IPS DF 19.7 (cell line): ENCODE measurements around the gene HAND2.

Experiments used
- DNase-seq: peaks from one replicate; pipeline ENCODE4 v3.0.0-alpha.2; 2013; ENCODE audit warnings: low read depth, low spot score

Gene HAND2

GRCh38 chr4:173529477-173530325 is at the start of gene HAND2:
HAND2 (minus strand) TSS chr4:173530229; CDS start chr4:173529289, 940 bp downstream.
- no peak for DNase-seq

GRCh38 chr4:173578956-173579355 is 48.9 kb upstream of the HAND2 start:
- no peak for DNase-seq

DNA sequence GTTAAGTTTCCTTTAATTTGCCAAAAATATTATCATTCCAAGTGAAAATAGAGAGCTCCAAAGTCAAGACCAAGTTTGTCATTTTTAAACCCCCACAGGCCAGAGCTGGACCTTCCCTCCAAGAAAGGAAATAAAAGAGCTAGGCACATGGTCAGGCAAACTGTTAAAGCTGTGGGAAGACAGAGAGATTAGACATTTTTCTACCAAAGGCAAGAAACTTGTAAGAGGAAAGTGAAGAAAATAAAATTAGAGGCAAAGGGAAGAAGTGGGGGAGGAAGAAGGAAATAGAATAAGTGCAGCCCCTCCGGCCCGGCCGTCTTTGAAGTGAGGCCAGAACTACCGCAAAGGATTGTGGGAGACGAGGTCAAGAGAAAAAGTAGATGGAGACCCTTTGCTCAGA is 47.9 kb upstream of the HAND2 start:
- no peak for DNase-seq

- DNase-seq: no peak
Measured at GRCh38 chr4:173575482-173576152, 45.6 kb upstream of the HAND2 start.

DNA sequence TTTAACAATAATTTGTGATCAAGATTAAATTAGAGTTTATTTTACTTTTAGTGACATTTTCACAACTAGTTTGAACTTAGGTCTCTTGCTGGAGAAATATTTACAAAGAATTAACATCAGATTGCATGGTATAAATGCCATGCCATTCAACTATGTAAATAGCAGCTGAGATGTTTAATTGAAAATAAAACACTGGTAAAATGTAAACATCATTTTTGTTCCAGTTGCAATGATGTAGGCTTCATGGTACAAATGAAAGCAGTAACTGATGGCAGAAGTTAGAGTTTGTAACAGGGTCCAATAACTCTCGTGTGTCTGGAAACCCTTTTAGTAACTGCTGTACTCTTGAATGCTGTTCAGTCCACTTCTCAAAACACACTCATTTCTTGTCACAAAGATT is 43.7 kb upstream of the HAND2 start:
- DNase-seq: no peak

DNA sequence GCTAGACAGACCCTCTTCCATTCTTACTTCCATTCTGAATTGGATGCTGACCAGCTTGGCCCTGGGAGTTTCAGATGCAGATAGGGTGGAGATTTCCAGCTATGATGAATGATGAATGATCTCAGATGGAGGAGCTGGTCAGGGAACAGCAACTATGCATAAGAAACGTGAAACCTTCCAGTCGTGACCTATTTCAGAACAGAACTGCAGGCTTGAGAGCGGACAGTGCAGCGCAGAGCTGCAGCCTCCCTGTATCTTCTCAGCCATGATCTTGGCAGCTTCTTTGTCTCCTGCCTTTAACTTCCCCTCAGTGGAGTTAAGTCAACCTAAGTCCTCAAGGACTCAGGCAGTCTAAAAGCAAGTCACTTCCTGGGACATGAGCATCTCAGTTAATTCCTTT is 43.3 kb upstream of the HAND2 start:
- DNase-seq: no peak

DNA sequence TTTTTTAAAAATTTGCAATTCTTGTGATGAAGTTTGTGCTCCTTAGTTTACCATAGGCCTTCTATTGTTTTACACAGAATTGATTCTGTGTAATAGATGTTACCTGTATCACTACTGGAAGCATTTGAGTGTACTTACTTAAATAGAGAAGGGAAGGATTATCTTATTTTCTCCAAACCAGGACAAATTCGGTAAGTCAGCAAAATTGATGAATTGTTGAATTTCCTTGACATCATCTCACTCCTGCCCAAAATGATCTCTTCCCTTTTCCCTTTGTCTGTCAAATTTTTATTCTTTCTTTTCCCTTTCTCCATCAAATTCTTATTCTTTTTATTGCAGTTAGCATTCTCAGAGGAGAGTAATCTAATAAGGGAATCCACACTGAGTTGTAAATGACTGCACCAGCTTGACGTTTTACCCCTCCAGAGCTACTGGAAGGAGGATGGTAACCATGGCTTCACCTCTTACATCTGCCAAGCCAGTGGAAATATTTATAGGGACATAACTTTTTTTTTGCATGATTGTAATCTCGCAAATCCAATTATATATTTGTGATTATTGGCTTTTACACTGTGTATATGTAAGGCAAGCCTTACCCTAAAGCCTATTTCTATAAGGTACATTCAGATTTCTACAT is 42.6 kb upstream of the HAND2 start:
- DNase-seq: no peak

GRCh38 chr4:173571620-173572019 is 41.6 kb upstream of the HAND2 start:
- no peak for DNase-seq

DNA sequence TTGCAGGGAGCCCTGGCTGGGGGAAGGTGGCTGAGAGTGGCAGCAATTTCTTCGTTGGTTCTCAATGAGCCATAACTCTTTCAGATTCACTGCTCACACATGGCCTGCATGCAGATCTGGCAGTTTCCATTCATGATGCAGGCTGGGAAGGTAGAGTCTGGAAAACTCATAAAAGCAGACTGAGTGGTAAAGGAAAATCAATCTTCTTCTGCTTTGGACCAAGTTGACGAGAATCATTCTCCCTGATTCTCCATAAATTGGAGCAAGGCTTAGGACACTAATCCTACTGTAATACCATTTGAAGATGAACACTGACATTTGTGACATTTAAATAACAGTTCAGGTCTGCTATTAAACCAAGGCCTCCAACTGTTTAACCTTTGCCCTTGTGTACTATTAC is 35.3 kb upstream of the HAND2 start:
- DNase-seq: no peak

- DNase-seq: no peak
Measured at GRCh38 chr4:173564461-173564860, 34.4 kb upstream of the HAND2 start.

- no peak for DNase-seq
Measured at GRCh38 chr4:173560896-173561295, 30.9 kb upstream of the HAND2 start.

GRCh38 chr4:173556398-173557131 is 26.5 kb upstream of the HAND2 start:
- DNase-seq: no peak

GRCh38 chr4:173547889-173548288 is 17.9 kb upstream of the HAND2 start:
- DNase-seq: no peak

GRCh38 chr4:173546776-173547175 is 16.7 kb upstream of the HAND2 start:
- DNase-seq: no peak

DNA sequence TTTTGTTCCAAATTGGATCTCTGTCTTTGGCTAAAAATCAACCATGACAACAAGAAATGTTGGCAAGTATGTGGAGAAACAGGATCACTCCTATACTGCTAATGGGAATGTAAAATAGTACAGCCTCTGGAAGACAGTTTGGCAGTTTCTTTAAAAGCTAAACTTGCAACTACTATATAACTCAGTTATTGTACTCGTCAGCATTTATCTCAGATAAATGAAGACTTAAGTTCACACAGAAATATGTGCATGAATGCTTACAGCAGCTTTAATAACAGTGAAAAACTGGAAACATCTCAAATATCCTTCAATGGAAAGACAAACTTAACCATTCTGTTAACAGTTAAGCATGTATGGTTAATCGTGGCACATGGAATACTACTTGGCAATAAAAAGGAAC is 15.4 kb upstream of the HAND2 start:
- DNase-seq: no peak

DNA sequence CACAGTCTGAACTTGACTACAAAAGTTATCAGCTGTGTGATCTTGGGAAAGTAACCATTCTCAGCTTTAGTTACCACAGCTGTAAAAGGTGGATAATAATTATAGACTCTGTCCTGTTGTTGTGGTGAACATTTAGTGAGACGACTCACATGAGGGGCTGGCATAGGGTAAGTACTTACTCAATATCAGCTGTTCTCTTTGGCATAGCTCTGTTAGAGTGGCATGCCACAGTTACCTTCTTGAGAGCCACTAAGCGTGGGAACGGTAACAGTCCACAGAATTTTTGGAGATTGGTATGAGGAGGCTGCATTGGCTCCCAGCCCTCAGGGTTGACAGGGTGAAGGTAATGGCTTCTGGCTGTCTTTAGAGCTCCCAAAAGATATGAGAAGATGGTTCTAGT is 13.2 kb upstream of the HAND2 start:
- no peak for DNase-seq

DNA sequence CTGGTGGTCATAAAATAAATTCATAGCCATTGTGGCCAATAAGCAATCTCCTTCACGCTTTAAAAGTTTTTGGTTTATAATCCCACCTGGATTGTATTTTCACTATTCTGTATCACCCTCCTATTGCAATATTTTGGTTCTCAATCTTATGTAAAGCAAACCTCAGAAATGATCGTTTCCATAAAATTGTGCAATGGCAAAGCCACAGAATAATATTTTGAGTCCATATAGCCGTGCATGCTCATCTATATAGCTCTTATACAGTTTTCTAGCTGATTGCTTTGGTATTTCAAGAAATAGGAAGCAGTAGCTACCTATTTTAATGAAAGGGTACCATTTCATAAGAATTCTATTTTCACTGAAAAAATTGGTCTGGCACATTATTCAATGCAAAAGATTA is 10.0 kb upstream of the HAND2 start:
- no peak for DNase-seq

DNA sequence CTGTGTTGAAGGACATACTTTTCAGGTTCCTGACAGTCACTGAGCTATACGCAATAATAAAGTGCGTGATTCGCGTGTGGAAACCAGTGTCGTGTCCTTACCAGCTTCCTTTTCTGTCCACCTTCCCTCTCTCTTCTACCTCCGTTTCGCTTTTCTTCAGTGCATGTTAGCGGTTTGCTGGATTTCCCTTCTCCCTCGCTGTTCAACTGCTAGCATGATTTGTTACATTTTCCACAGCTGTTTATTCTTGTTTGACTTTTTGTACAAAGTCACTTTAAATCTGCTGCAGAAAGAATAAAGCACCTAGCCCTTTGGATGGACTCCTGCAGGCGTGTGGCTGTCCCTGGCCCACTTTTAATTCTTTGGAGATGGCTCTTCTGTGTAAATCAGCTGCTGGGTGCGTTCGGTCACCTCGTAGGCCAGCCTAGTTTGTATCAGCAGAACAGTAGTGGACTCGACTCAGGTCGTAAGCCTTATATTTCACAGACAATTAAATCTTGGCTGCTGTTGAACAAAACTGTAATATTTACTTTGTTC is 8.9 kb upstream of the HAND2 start:
- DNase-seq: no peak

DNA sequence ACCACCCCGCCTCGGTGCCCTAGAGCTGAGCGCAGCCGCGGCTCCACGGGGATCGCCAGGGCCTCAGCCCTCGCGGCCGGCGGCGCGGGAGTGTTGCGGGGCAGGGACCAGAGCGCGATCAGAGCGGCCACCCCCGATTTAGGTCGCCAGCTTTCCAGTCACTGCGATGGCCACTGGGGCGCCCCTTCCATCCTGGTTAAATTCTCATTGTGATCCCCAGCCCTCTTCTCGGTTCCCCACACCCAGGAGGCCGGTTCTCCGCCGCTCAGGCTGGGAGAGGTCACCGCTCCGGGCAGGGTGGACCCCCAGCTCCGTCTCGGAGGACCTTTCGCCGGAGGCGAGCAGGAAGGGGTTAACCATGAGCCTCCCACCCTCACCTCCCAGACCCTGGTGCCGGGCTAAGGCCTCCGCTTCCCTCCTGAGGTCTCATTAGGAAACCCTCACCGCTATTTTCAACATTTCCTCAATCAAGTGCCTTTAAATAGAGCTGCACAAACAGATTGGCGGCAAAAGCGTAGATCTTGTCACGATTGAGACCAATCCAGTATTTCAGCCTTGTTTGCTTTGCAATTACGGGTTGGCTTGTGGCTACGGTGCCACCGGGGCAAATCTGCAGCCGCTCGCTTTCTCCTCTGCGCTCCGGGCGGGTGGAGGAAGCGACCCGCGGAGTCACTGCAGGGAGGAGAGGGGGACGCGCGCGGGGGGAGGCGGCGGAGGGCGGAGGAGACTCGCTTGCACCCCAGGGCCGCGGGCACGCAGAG is 8.3 kb upstream of the HAND2 start:
- no peak for DNase-seq

- no peak for DNase-seq
Measured at GRCh38 chr4:173537613-173538147, 7.7 kb upstream of the HAND2 start.
